A549 (cell line): ENCODE data around the gene PRAME.

Experiments used
- BHLHE40 ChIP-seq: IDR thresholded peaks from 2 replicates; pipeline ENCODE4 v1.6.1; 2012; ENCODE audit warnings: low read depth, low read length, inconsistent platforms
- CBX2 ChIP-seq: fragments of 200-600 bp; sonication (generic); IDR thresholded peaks from 2 replicates; pipeline ENCODE4 v1.6.1; 2016; ENCODE audit warnings: low read depth, mild to moderate bottlenecking, borderline replicate concordance
- EP300 ChIP-seq, 2 experiments: fragments of >200 bp; sonication (Bioruptor Twin); formaldehyde crosslinking; IDR thresholded peaks; 2 replicates in 1 of 2; 3 replicates in 1 of 2; pipeline ENCODE4 v1.6.1; 2016 to 2017
- JUN ChIP-seq, 2 experiments: fragments of >200 bp; sonication (Bioruptor Twin); formaldehyde crosslinking; IDR thresholded peaks; 2 replicates in 1 of 2; 3 replicates in 1 of 2; pipeline ENCODE4 v1.6.1; 2016 to 2017
- MAFK ChIP-seq: fragments of 450-650 bp; IDR thresholded peaks from 2 replicates; pipeline ENCODE4 v1.6.1; 2014; ENCODE audit not compliant: partially characterized antibody
- MAX ChIP-seq: IDR thresholded peaks from 2 replicates; pipeline ENCODE4 v1.6.1; 2012
- NFE2L2 ChIP-seq: fragments of 150-350 bp; conservative IDR thresholded peaks from 2 replicates; pipeline ENCODE4 v1.6.1; 2014; ENCODE audit warnings: low read length
- POLR2A ChIP-seq: IDR thresholded peaks from 2 replicates; pipeline ENCODE4 v1.6.1; 2012; ENCODE audit warnings: mild to moderate bottlenecking, low read length
- TFCP2L1 ChIP-seq: fragments of 250-450 bp; sonication (Bioruptor Pico); IDR thresholded peaks from 2 replicates; pipeline ENCODE4 v1.5.0; 2021; ENCODE audit warnings: mild to moderate bottlenecking
- TF ChIP-seq, protein P1 (sequence below): fragments of >200 bp; sonication (Bioruptor Twin); formaldehyde crosslinking; IDR thresholded peaks from 3 replicates; pipeline ENCODE4 v1.5.1; 2016
- TF ChIP-seq, protein P2 (sequence below): fragments of 450-650 bp; IDR thresholded peaks from 2 replicates; pipeline ENCODE4 v1.6.1; 2014; ENCODE audit warnings: antibody characterized with exemption

GRCh38 chr22:22584722-22585121 lies 25.7 kb upstream of the PRAME start:
- TF ChIP-seq MAX (no peak), JUN (IDR thresholded peaks at IDR 0.05) (no peak), TFCP2L1 (no peak), CBX2 (no peak), MAFK (no peak), EP300 (IDR thresholded peaks at IDR 0.05) (no peak), NFE2L2 (no peak), POLR2A (no peak), BHLHE40 (no peak)
- TF ChIP-seq, protein P1, sequence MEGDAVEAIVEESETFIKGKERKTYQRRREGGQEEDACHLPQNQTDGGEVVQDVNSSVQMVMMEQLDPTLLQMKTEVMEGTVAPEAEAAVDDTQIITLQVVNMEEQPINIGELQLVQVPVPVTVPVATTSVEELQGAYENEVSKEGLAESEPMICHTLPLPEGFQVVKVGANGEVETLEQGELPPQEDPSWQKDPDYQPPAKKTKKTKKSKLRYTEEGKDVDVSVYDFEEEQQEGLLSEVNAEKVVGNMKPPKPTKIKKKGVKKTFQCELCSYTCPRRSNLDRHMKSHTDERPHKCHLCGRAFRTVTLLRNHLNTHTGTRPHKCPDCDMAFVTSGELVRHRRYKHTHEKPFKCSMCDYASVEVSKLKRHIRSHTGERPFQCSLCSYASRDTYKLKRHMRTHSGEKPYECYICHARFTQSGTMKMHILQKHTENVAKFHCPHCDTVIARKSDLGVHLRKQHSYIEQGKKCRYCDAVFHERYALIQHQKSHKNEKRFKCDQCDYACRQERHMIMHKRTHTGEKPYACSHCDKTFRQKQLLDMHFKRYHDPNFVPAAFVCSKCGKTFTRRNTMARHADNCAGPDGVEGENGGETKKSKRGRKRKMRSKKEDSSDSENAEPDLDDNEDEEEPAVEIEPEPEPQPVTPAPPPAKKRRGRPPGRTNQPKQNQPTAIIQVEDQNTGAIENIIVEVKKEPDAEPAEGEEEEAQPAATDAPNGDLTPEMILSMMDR = no peak
- TF ChIP-seq, protein P2, sequence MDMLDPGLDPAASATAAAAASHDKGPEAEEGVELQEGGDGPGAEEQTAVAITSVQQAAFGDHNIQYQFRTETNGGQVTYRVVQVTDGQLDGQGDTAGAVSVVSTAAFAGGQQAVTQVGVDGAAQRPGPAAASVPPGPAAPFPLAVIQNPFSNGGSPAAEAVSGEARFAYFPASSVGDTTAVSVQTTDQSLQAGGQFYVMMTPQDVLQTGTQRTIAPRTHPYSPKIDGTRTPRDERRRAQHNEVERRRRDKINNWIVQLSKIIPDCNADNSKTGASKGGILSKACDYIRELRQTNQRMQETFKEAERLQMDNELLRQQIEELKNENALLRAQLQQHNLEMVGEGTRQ = no peak
